Ramos (cell line): ENCODE measurements around the gene MRPL28.

Experiments used
- in situ Hi-C: fragments of 300-500 bp; cut with MboI; formaldehyde crosslinking; loops from one replicate; pipeline ENCODE4 v1.14.3; 2022; ENCODE audit warnings: low sequenced_read_pairs; ENCODE audit not compliant: unreplicated experiment

Gene MRPL28

GRCh38 chr16:375927-376816, 5.8 kb upstream of the MRPL28 start:
- in situ Hi-C loops, result no loop called here

GRCh38 chr16:375212-375611, 4.9 kb upstream of the MRPL28 start:
- in situ Hi-C loops, result no loop called here

GRCh38 chr16:374616-374926, 4.2 kb upstream of the MRPL28 start:
- in situ Hi-C loops, result no loop called here

GRCh38 chr16:373848-374615, 3.7 kb upstream of the MRPL28 start:
- in situ Hi-C loops, result no loop called here

- in situ Hi-C loops, result no loop called here
Measured at GRCh38 chr16:373020-373598, 2.8 kb upstream of the MRPL28 start.

GRCh38 chr16:372302-372983, 2.1 kb upstream of the MRPL28 start:
- in situ Hi-C loops, result no loop called here

- in situ Hi-C loops, result no loop called here
Measured at GRCh38 chr16:371515-372301, 1.4 kb upstream of the MRPL28 start.

GRCh38 chr16:370979-371514, 709 bp upstream of the MRPL28 start:
- in situ Hi-C loops, result no loop called here

- in situ Hi-C loops, result no loop called here
Measured at GRCh38 chr16:369866-370436, 387 bp downstream of the MRPL28 start.

GRCh38 chr16:369275-369865, 968 bp downstream of the MRPL28 start:
- in situ Hi-C loops, result no loop called here

GRCh38 chr16:368388-369158, 1.8 kb downstream of the MRPL28 start:
- in situ Hi-C loops, result no loop called here

GRCh38 chr16:367333-367903, 2.9 kb downstream of the MRPL28 start:
- in situ Hi-C loops, result no loop called here

- in situ Hi-C loops, result no loop called here
Measured at GRCh38 chr16:366476-366875, 3.9 kb downstream of the MRPL28 start.

GRCh38 chr16:364595-365491, 5.5 kb downstream of the MRPL28 start:
- in situ Hi-C loops, result no loop called here

- in situ Hi-C loops, result no loop called here
Measured at GRCh38 chr16:363766-364490, 6.4 kb downstream of the MRPL28 start.

GRCh38 chr16:363110-363765, 7.1 kb downstream of the MRPL28 start:
- in situ Hi-C loops, result no loop called here
